Activated B cell treated with CpG ODN at 0.5 μM for 24 hours (primary cell): Measurements from ENCODE around the gene KLK4. TPM values are rescaled to one million over a fixed set of nuclear protein-coding genes. Genes with fewer than 3 reads are reported as not detected.

ENCODE experiments used
- ATAC-seq: fragments of 200-7000 bp; cut with Tn5 transposase; one replicate; pipeline ENCODE4 v1.10.0; 2021; ENCODE audit warnings: low read depth, mild to moderate bottlenecking, moderate library complexity
- CTCF ChIA-PET: fragments of 350-600 bp; sonication (Branson Sonifier 250); formaldehyde crosslinking; loops from one replicate; lab custom pipeline; 2021; ENCODE audit warnings: antibody characterized with exemption; lab: Charles Lee
- POLR2A ChIA-PET: fragments of 350-600 bp; sonication (Branson Sonifier 250); formaldehyde crosslinking; loops from one replicate; lab custom pipeline; 2021; ENCODE audit warnings: antibody characterized with exemption; lab: Charles Lee
- DNase-seq: peaks from one replicate; pipeline ENCODE4 v3.0.0; 2022
- H3K27ac Mint-ChIP-seq: one replicate; pipeline ENCODE4 v1.8.0; 2020; ENCODE audit warnings: mixed read lengths
- H3K27me3 Mint-ChIP-seq: one replicate; pipeline ENCODE4 v1.8.0; 2021; ENCODE audit warnings: mixed read lengths
- H3K36me3 Mint-ChIP-seq: one replicate; pipeline ENCODE4 v1.8.0; 2021; ENCODE audit warnings: low read depth, mixed read lengths
- H3K4me1 Mint-ChIP-seq: one replicate; pipeline ENCODE4 v1.8.0; 2021; ENCODE audit warnings: mixed read lengths
- H3K4me3 Mint-ChIP-seq: one replicate; pipeline ENCODE4 v1.8.0; 2020; ENCODE audit warnings: mild to moderate bottlenecking, mixed read lengths
- H3K9me3 Mint-ChIP-seq: one replicate; pipeline ENCODE4 v1.8.0; 2020; ENCODE audit warnings: mixed read lengths
- intact Hi-C: fragments of 100-400 bp; cut with micrococcal nuclease; formaldehyde crosslinking; loops from one replicate; pipeline ENCODE4 v1.15.1; 2024
- total RNA-seq: library from RNA; stranded (reverse); gene quantifications from 2 replicates; pipeline ENCODE4 v1.2.3, GENCODE V29; 2022
- TF ChIP-seq, protein P1 (sequence below): fragments of 200-600 bp; IDR thresholded peaks from one replicate; pipeline ENCODE4 v1.8.0; 2022; ENCODE audit warnings: antibody characterized with exemption, mild to moderate bottlenecking

Gene KLK4
- total RNA-seq, 1 donor from 2014 or later = 0.75 TPM

GRCh38 chr19:50912727-50913716 lies 1.8 kb upstream of the KLK4 start:
- POLR2A ChIA-PET = no interaction called here
- Mint-ChIP-seq H3K9me3 (no peaks in the 10 kb centered on the region), H3K4me1 (peaks cover 13% of the 10 kb centered on the region), H3K36me3 (no peaks in the 10 kb centered on the region), H3K4me3 (peak overlapping the region; percentile 25), H3K27me3 (peaks cover 34% of the 10 kb centered on the region), H3K27ac (no peak overlapping the region)
- intact Hi-C loops = no loop called here
- TF ChIP-seq, protein P1, sequence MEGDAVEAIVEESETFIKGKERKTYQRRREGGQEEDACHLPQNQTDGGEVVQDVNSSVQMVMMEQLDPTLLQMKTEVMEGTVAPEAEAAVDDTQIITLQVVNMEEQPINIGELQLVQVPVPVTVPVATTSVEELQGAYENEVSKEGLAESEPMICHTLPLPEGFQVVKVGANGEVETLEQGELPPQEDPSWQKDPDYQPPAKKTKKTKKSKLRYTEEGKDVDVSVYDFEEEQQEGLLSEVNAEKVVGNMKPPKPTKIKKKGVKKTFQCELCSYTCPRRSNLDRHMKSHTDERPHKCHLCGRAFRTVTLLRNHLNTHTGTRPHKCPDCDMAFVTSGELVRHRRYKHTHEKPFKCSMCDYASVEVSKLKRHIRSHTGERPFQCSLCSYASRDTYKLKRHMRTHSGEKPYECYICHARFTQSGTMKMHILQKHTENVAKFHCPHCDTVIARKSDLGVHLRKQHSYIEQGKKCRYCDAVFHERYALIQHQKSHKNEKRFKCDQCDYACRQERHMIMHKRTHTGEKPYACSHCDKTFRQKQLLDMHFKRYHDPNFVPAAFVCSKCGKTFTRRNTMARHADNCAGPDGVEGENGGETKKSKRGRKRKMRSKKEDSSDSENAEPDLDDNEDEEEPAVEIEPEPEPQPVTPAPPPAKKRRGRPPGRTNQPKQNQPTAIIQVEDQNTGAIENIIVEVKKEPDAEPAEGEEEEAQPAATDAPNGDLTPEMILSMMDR = no peak
- peak; percentile 33 for ATAC-seq
- DNase-seq = no peak
- CTCF ChIA-PET = no interaction called here

DNA sequence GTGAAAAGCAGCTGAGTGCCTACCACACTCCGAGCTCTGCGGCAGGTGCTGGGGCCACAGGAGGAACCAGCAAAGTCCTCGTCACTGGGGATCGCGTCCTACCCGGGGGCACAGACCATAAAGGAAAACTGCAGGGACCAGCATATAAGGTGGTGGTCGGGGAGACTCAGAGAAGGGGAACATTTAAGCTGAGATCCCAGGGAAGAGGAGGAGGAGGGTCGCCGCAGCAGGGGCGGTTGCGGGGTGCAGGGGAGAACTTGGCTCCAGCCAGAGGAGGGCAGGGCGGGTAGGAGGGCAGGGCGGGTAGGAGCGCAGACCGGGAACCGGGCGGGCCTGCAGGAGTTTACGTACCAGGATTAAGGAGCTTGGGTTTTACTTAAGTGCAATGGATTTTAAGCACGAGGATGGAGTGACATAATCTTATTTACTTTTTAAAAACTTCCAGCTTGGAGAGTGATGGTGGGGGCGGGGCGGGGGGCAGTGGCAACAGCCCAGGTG lies 956 bp upstream of the KLK4 start:
- no peak for DNase-seq
- Mint-ChIP-seq H3K4me1 (peaks cover 13% of the 10 kb centered on the region), H3K9me3 (no peaks in the 10 kb centered on the region), H3K4me3 (no peak overlapping the region), H3K36me3 (no peaks in the 10 kb centered on the region), H3K27ac (no peak overlapping the region), H3K27me3 (peaks cover 36% of the 10 kb centered on the region)
- intact Hi-C loops = no loop called here
- no peak for ATAC-seq
- TF ChIP-seq, protein P1 = no peak
- ChIA-PET POLR2A (no interaction called here), CTCF (no interaction called here)

DNA sequence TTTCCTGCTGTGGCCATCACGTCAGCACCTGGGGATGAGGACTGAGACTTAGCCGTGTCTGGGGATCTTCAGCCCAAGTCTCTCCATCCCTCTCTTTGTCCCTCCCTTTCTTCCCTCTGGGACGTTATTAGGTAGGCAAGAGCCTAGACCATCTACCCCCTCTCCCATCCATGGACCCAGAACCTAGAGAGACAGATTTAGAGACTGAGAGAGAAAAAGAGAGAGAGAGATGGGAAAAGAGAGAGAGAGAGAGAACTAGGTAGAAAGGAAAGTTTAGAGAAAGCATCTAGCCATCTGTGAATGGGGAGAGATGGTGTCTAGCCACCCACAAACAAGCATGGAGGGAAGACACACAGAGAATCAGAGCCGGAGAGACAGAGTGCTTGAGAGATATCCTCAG lies 473 bp downstream of the KLK4 start:
- Mint-ChIP-seq H3K36me3 (no peaks in the 10 kb centered on the region), H3K4me3 (no peak overlapping the region), H3K27ac (no peak overlapping the region), H3K9me3 (no peaks in the 10 kb centered on the region), H3K27me3 (peaks cover 34% of the 10 kb centered on the region), H3K4me1 (peaks cover 13% of the 10 kb centered on the region)
- ATAC-seq (no peak), DNase-seq (no peak)
- ChIA-PET POLR2A (no interaction called here), CTCF (no interaction called here)
- intact Hi-C loops = no loop called here
- TF ChIP-seq, protein P1 = no peak

DNA sequence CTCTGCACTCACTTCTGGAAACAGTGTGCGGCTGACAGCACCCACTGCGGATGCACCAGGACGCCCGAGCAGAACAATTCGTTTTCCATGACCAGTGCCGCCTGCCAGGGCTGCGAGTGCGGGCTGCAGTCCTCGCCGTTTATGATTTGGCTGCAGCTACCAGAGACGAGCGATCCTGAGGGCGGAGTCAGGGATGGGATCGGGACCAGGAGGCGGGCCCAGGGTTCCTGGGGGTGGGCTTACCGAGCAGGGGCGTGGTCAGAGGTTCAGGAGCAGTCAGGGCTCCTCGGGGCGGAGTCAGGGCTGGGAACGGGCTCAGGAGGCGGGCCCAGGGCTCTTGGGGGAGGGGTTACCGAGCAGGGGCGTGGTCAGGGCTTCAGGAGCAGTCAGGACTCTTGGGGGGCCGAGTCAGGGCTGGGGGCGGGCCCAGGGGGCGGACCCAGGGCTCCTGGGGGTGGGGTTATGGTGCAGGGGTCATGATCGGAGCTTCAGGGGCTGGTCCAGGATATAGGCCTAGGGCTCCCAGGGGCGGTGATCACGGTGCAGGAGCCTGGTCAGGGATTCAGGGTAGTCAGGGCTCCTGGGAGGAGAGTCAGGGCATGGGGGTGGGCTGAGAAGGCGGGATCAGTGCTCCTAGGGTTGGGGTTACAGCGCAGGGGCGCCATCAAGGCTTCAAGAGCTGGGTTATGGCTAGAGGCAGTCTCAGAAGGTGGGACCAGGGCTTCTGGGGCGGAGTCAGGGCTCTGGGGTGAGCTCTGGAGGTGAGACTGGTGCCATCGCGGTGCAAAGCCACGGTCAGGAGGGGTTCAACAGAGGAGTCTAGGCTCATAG lies 1.7 kb downstream of the KLK4 start:
- peaks cover 13% of the 10 kb centered on the region for H3K4me1 Mint-ChIP-seq
- TF ChIP-seq, protein P1 = no peak
- intact Hi-C loops = no loop called here
- no peak overlapping the region for H3K27ac Mint-ChIP-seq
- peaks cover 37% of the 10 kb centered on the region for H3K27me3 Mint-ChIP-seq
- H3K36me3 Mint-ChIP-seq = no peaks in the 10 kb centered on the region
- H3K4me3 Mint-ChIP-seq = peak overlapping the region; percentile 75
- ATAC-seq (peak; percentile 78), DNase-seq (peak; percentile 28)
- ChIA-PET CTCF (interaction anchor here (1.9 kb wide), 1 partner anchor 12 kb away, joined by 5 read pairs; no protein-coding TSS in a partner anchor), POLR2A (no interaction called here)
- no peaks in the 10 kb centered on the region for H3K9me3 Mint-ChIP-seq
